Mesothelial cell of epicardium (in vitro differentiated cells): ENCODE results near the gene BHLHE40. TPM values are rescaled to one million over a fixed set of nuclear protein-coding genes. Genes with fewer than 3 reads are reported as not detected.

Source experiments
- DNase-seq, 2 experiments: peaks; one replicate each; pipeline ENCODE4 v3.0.0; 2021; ENCODE audit warnings: low spot score in 2 of 2; ENCODE audit not compliant: unreplicated experiment in 2 of 2
- H3K27ac Mint-ChIP-seq: 2 replicates; pipeline ENCODE4 v1.8.0; 2021; ENCODE audit warnings: mixed read lengths
- H3K27me3 Mint-ChIP-seq: 2 replicates; pipeline ENCODE4 v1.8.0; 2021; ENCODE audit warnings: low read depth, mixed read lengths
- H3K36me3 Mint-ChIP-seq: 2 replicates; pipeline ENCODE4 v1.8.0; 2021; ENCODE audit warnings: mixed read lengths
- H3K4me1 Mint-ChIP-seq: 2 replicates; pipeline ENCODE4 v1.8.0; 2021; ENCODE audit warnings: mixed read lengths
- H3K4me3 Mint-ChIP-seq: 2 replicates; pipeline ENCODE4 v1.8.0; 2021; ENCODE audit warnings: mild to moderate bottlenecking, moderate library complexity, mixed read lengths
- H3K9me3 Mint-ChIP-seq: 2 replicates; pipeline ENCODE4 v1.8.0; 2021; ENCODE audit warnings: mixed read lengths
- total RNA-seq: library from RNA; stranded (reverse); gene quantifications from 3 replicates; pipeline ENCODE4 v1.2.1, GENCODE V29; 2021
- TF ChIP-seq, protein P1 (sequence below): fragments of 200-600 bp; sonication (generic); IDR thresholded peaks from one replicate; pipeline ENCODE4 v1.5.0; 2021; ENCODE audit warnings: antibody characterized with exemption; ENCODE audit not compliant: unreplicated experiment

BHLHE40 gene
- total RNA-seq, 1 donor from 2014 or later, result 37.6 TPM

DNA sequence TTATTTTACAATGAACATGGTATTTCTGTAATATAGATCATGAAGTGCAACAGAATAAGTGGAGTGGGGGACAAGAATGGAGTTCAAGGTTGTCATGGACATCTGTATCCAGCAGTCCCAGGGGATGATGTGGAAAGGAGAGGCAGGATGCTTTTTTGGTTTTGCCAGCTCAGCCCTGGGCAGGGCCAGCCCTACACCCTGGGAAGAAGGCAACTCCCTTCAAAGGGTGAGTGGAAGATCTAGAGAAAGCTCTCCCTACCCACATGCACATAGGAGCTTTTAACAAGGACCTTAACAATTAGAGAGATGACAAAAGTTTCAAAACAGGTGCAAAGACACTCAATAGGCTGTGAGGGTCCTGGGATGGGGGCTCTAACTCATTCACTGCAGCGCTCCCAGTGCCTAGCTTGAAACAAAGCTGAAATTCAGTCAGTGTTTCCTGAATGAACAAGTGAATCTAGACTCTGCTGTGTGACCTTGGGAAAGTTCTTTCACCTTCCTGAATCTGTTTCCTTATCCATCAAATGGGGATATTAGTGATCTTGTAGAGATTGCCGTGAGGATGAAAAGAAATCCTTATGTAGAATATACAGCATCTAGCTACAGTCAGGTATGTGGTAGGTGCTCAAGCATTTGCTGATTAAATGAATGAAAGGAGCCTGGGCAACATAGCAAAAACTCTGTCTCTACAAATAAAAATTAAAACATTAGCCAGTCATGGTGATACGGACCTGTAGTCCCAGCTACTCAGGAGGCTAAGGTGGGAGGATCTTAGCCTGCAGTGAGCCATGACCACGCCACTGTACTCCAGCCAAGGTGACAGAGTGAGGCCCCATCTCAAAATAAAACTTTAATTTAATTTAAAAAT, 14.3 kb downstream of the BHLHE40 start:
- no peaks in the 10 kb centered on the region for H3K36me3 Mint-ChIP-seq
- TF ChIP-seq, protein P1, sequence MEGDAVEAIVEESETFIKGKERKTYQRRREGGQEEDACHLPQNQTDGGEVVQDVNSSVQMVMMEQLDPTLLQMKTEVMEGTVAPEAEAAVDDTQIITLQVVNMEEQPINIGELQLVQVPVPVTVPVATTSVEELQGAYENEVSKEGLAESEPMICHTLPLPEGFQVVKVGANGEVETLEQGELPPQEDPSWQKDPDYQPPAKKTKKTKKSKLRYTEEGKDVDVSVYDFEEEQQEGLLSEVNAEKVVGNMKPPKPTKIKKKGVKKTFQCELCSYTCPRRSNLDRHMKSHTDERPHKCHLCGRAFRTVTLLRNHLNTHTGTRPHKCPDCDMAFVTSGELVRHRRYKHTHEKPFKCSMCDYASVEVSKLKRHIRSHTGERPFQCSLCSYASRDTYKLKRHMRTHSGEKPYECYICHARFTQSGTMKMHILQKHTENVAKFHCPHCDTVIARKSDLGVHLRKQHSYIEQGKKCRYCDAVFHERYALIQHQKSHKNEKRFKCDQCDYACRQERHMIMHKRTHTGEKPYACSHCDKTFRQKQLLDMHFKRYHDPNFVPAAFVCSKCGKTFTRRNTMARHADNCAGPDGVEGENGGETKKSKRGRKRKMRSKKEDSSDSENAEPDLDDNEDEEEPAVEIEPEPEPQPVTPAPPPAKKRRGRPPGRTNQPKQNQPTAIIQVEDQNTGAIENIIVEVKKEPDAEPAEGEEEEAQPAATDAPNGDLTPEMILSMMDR, result no peak
- H3K27ac Mint-ChIP-seq, result no peak overlapping the region

DNA sequence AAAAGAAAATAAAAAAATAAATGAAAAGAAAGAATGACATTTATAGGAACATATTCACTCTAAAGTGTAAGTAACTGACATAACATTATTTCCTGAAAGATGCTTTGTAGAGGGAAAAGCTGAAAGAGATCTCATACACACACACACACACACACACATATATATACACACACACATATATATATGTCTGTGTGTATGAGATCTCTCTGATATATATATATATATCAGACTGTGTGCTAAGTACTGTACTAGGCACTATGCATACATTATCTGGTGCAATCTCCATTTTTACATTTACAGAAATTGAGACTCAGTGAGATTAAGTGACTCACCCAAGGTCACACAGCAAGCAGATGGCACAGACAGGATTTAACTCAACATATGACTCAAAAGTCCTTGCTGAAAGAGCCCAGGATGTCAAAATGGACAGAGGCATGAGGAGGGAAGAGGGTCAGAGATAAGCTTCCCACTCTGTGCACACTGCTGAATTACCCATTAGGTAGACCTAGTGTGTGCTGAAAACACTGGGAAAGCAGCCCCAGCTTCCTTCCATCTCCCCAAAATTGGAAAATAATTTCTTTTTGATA, 15.0 kb downstream of the BHLHE40 start:
- H3K36me3 Mint-ChIP-seq, result no peaks in the 10 kb centered on the region
- TF ChIP-seq, protein P1, result no peak
- H3K4me3 Mint-ChIP-seq, result no peak overlapping the region
- no peak overlapping the region for H3K27ac Mint-ChIP-seq
- H3K4me1 Mint-ChIP-seq, result peaks cover 17% of the 10 kb centered on the region
- no peak for DNase-seq
- H3K9me3 Mint-ChIP-seq, result no peaks in the 10 kb centered on the region
- no peaks in the 10 kb centered on the region for H3K27me3 Mint-ChIP-seq

More for the DNA sequence above, 14.3 kb downstream of the BHLHE40 start:
- Mint-ChIP-seq H3K27me3 (no peaks in the 10 kb centered on the region), H3K4me3 (no peak overlapping the region), H3K4me1 (peaks cover 23% of the 10 kb centered on the region), H3K9me3 (no peaks in the 10 kb centered on the region)
- DNase-seq, result no peak

DNA sequence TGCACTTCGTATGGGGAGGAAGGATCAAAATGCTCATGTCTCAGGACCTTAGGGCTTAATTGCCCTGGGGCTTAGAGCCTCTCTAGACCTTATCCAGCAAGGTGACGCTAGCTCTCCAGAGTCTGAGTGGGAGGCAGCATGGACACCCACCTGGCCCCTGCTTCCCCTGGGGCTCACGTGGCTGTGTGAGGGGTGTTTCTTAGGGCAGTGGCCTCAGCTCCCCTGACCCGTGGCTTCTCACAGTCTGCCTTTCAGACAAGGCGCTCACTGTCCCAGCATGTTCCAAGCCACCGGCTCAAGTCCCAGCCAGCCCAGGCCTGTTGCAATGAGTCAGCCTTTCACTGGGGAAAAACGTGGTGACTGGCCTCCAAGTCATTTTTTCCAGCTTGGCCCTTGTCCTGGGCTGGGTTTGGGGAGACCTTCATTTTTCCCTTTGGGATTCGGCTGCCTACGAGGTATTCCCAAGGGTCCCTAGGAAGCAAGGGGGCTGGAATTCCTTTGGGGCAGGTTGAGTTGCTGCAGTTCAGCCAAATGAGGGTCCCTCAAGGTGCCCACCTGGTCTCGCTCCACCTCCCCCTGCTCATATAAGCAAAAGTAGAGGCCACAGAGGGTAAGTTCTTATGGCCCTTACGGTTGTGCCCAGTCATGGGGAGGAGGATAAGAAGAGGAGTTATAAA, 15.7 kb downstream of the BHLHE40 start:
- Mint-ChIP-seq H3K36me3 (no peaks in the 10 kb centered on the region), H3K9me3 (no peaks in the 10 kb centered on the region), H3K4me1 (peaks cover 24% of the 10 kb centered on the region), H3K4me3 (no peak overlapping the region), H3K27me3 (no peaks in the 10 kb centered on the region), H3K27ac (peak overlapping the region; percentile 39)
- no peak for DNase-seq
- TF ChIP-seq, protein P1, result no peak

DNA sequence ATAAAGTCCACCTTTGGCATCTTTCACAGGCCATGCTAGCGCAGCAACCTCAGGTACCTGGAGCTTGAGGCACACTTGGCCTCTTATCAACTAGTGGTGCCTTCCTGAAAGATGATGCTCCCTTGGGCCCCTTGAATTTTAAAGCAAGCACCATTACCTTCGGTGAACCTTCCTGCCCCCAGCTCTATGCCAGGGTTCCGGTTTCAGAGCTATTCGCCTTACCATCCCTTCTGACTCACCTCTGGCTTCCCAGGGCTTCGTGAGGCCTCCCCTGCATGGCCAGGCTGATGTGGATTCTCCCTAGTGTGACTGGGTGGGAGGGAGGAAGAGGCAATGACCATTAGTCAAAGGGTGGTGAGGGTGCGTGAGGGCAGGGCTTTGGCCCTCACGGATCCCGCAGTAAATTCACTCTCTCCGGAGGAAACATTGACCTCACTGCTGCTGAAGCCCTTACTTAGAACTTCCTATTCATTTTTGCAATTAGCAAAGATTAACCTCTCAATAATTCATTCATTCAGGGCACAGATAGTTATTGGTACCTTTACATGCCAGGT, 16.3 kb downstream of the BHLHE40 start:
- H3K4me1 Mint-ChIP-seq, result peaks cover 26% of the 10 kb centered on the region
- no peak overlapping the region for H3K4me3 Mint-ChIP-seq
- no peaks in the 10 kb centered on the region for H3K36me3 Mint-ChIP-seq
- H3K27ac Mint-ChIP-seq, result no peak overlapping the region
- TF ChIP-seq, protein P1, result no peak
- no peaks in the 10 kb centered on the region for H3K27me3 Mint-ChIP-seq
- H3K9me3 Mint-ChIP-seq, result no peaks in the 10 kb centered on the region
- no peak for DNase-seq

DNA sequence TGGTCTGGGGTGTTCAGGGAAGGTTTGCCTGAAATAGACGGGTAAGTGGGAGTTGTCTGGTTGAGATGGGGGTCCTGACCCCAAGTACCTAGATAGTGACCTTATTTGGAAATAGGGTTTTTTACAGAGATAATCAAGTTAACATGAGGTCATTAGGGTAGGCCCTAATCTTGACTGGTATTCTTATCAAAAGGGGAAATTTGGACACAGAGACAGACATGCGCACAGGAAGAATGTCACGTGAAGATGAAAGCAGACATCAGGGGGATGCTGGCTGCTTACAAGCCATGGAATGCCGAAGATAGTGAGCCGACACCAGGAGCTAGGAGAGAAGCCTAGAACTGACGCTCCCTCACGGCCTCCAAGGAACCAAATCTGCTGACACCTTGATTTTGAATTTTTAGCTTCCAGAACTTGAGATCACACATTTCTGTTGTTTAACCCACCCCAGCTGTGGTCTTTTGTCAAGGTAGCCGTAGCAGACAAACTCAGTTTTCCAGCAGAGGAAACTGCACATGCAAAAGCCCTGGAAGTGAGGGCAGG, 17.1 kb downstream of the BHLHE40 start:
- no peak overlapping the region for H3K4me3 Mint-ChIP-seq
- peak overlapping the region; percentile 52 for H3K27ac Mint-ChIP-seq
- no peaks in the 10 kb centered on the region for H3K9me3 Mint-ChIP-seq
- H3K4me1 Mint-ChIP-seq, result peaks cover 26% of the 10 kb centered on the region
- TF ChIP-seq, protein P1, result no peak
- no peak for DNase-seq
- H3K27me3 Mint-ChIP-seq, result no peaks in the 10 kb centered on the region
- H3K36me3 Mint-ChIP-seq, result no peaks in the 10 kb centered on the region
